GM15510 (cell line): ENCODE results near the gene MBD4.
A peak's percentile ranks its signal among the peaks of the same experiment; 100 is the strongest.

Experiments used
- POLR2A ChIP-seq: IDR thresholded peaks from 3 replicates; pipeline ENCODE4 v1.6.1; 2011; ENCODE audit warnings: borderline replicate concordance; ENCODE audit not compliant: insufficient read length; ENCODE audit errors: extremely low read depth

MBD4 gene

GRCh38 chr3:129409541-129409940 lies 30.2 kb downstream of the MBD4 start:
- TF ChIP-seq POLR2A: no peak

- no peak for TF ChIP-seq POLR2A
These were observed 35.1 kb downstream of the MBD4 start for GRCh38 chr3:129404610-129405009.

- no peak for TF ChIP-seq POLR2A
These were observed 35.6 kb downstream of the MBD4 start for GRCh38 chr3:129404130-129404529.

- no peak for TF ChIP-seq POLR2A
These were observed 36.3 kb downstream of the MBD4 start for GRCh38 chr3:129403450-129403849.

GRCh38 chr3:129402616-129403015 lies 37.1 kb downstream of the MBD4 start:
- no peak for TF ChIP-seq POLR2A

- no peak for TF ChIP-seq POLR2A
These were observed 37.5 kb downstream of the MBD4 start for GRCh38 chr3:129402210-129402609.

GRCh38 chr3:129399895-129400357 lies 39.8 kb downstream of the MBD4 start:
- TF ChIP-seq POLR2A: no peak

GRCh38 chr3:129399145-129399894 lies 40.4 kb downstream of the MBD4 start:
- TF ChIP-seq POLR2A: peak; percentile 22

- TF ChIP-seq POLR2A: no peak
These were observed 41.0 kb downstream of the MBD4 start for GRCh38 chr3:129398803-129399144.

GRCh38 chr3:129393271-129393670 lies 46.5 kb downstream of the MBD4 start:
- no peak for TF ChIP-seq POLR2A

GRCh38 chr3:129389572-129389937 lies 50.2 kb downstream of the MBD4 start:
- TF ChIP-seq POLR2A: no peak

- TF ChIP-seq POLR2A: no peak
These were observed 52.3 kb downstream of the MBD4 start for GRCh38 chr3:129387487-129387886.

- no peak for TF ChIP-seq POLR2A
These were observed 52.8 kb downstream of the MBD4 start for GRCh38 chr3:129386984-129387383.

- no peak for TF ChIP-seq POLR2A
These were observed 55.0 kb downstream of the MBD4 start for GRCh38 chr3:129384594-129385323.

GRCh38 chr3:129383292-129383860 lies 56.4 kb downstream of the MBD4 start:
- TF ChIP-seq POLR2A: no peak

- TF ChIP-seq POLR2A: no peak
These were observed 57.4 kb downstream of the MBD4 start for GRCh38 chr3:129382366-129382765.
